Aorta (tissue), 5 donors: ENCODE data around the gene B4GAT1. TPM values are rescaled to one million over a fixed set of nuclear protein-coding genes. Genes with fewer than 3 reads are reported as not detected.

ENCODE experiments used
- ATAC-seq: fragments of 200-7000 bp; cut with Tn5 transposase; one replicate; pipeline ENCODE4 v1.9.1; 2022; ENCODE audit warnings: moderate library complexity; ENCODE audit not compliant: low FRiP score
- DNase-seq, 2 donors: peaks; one replicate each; pipeline ENCODE4 v3.0.0-alpha.2; 2020
- H3K27ac ChIP-seq, 2 donors: one replicate each; pipeline ENCODE4 v1.5.1; 2013; ENCODE audit warnings: low read length in 2 of 2, mild to moderate bottlenecking in 2 of 2, moderate library complexity in 2 of 2, control low read depth in 1 of 2, inconsistent platforms in 1 of 2, low read depth in 1 of 2
- H3K27me3 ChIP-seq, 2 donors: one replicate each; pipeline ENCODE4 v1.6.1; 2013; ENCODE audit warnings: control low read depth in 1 of 2, low read length in 1 of 2, mild to moderate bottlenecking in 1 of 2, moderate library complexity in 1 of 2; ENCODE audit not compliant: insufficient read depth in 2 of 2, control insufficient read depth in 1 of 2
- H3K36me3 ChIP-seq, 2 donors: one replicate each; pipeline ENCODE4 v1.6.1; 2013; ENCODE audit warnings: control low read depth in 1 of 2, low read length in 1 of 2, mild to moderate bottlenecking in 1 of 2; ENCODE audit not compliant: insufficient read depth in 2 of 2, control insufficient read depth in 1 of 2
- H3K4me1 ChIP-seq, 2 donors: one replicate each; pipeline ENCODE4 v1.6.1; 2013; ENCODE audit warnings: low read length in 2 of 2, control low read depth in 1 of 2, mild to moderate bottlenecking in 1 of 2, moderate library complexity in 1 of 2; ENCODE audit not compliant: insufficient read depth in 2 of 2, control insufficient read depth in 1 of 2
- H3K4me3 ChIP-seq, 2 donors: one replicate each; pipeline ENCODE4 v1.5.1; 2013; ENCODE audit warnings: low read length in 2 of 2, control low read depth in 1 of 2, mild to moderate bottlenecking in 1 of 2
- H3K9me3 ChIP-seq: one replicate; pipeline ENCODE4 v1.6.1; 2013; ENCODE audit warnings: mild to moderate bottlenecking, low read length; ENCODE audit not compliant: control insufficient read depth
- WGBS, 2 donors: extraction: QIAGEN DNeasy Blood & Tissue Kit; methylation state at CpG; one replicate each; pipeline ENCODE4 v1.1.7; 2013; 5-methylcytosine and 5-hydroxymethylcytosine counted together
- intact Hi-C, 2 donors: fragments of 100-400 bp; cut with DNase I; formaldehyde crosslinking; loops; one replicate each; pipeline versions ENCODE4 v1.14.2 to v1.15.0; 2022
- polyA plus RNA-seq, 2 donors: library from polyadenylated mRNA; stranded (reverse); fragments of 200-250 nt; gene quantifications; one replicate each; pipeline ENCODE4 v1.2.3, GENCODE V29; 2013
- total RNA-seq, 2 donors: library from RNA; stranded (reverse); fragmentation: NEBNext Ultra II Directional; extraction: Animal tissue kit (Norgen Biotek cat#: 25700); gene quantifications; one replicate each; pipeline ENCODE4 v1.2.1, GENCODE V29; 2021
- donor health status: healthy with polysubstance abuse.
- donor health status: Bipolar disorder and iron deficiency.
- donor health status: DM: no; HTN: no; CAD: no.
- donor health status: DM: no; HTN: no; CAD: no.
- donor health status: DM: yes; HTN: yes; CAD: no.

Gene B4GAT1
- total and polyA plus RNA-seq, 4 donors: 7.0 to 18.8 (median 15.0) TPM

DNA sequence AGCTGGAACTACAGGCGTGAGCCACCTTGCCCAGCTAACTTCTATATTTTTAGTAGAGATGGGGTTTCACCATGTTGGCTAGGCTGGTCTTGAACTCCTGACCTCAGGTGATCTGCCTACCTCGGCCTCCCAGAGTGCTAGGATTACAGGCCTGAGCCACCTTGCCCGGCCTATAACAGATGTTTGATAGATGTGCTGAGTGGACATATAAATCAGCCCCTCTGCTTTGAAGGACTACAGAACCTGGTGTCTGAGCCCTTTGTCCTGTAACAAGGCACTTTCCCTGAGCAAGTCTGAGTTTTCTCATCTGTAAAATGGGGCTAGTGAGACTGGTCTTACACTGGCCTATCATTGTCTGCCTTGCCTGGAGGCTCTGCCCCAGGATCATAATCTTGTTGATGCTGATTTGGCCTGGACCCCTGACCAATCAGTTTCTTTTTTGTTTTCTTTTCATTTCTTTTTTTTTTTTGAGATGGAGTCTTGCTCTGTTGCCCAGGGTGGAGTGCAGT is 18.2 kb downstream of the B4GAT1 start:
- no peaks in the 10 kb centered on the region for H3K4me1 ChIP-seq
- no peak overlapping the region for H3K4me3 ChIP-seq
- H3K27ac ChIP-seq: no peak overlapping the region
- peak in 1 of 2 donors; percentile 40 for DNase-seq
- no peaks in the 10 kb centered on the region for H3K9me3 ChIP-seq
- H3K27me3 ChIP-seq: no peaks in the 10 kb centered on the region
- ATAC-seq: no peak
- WGBS, 2 donors: 86 to 90% methylated on average over 3 of the region's 3 CpGs
- intact Hi-C loops: no loop called here
- H3K36me3 ChIP-seq: no peaks in the 10 kb centered on the region

GRCh38 chr11:66328302-66329144 is 18.9 kb downstream of the B4GAT1 start:
- Histone ChIP-seq H3K27me3 (no peaks in the 10 kb centered on the region), H3K36me3 (no peaks in the 10 kb centered on the region), H3K9me3 (no peaks in the 10 kb centered on the region), H3K27ac (no peak overlapping the region), H3K4me3 (no peak overlapping the region), H3K4me1 (no peaks in the 10 kb centered on the region)
- DNase-seq (peak; percentile 80 to 91), ATAC-seq (peak; percentile 83)
- intact Hi-C loops: loop anchor here in 1 of 2 donors (1.0 kb wide), 1 partner anchor 17 kb away; no protein-coding TSS in a partner anchor
- WGBS, 2 donors: 12 to 14% methylated on average over 19 of the region's 19 CpGs

GRCh38 chr11:66328031-66328301 is 19.5 kb downstream of the B4GAT1 start:
- intact Hi-C loops: loop anchor here in 1 of 2 donors (1.0 kb wide), 1 partner anchor 17 kb away; no protein-coding TSS in a partner anchor
- no peaks in the 10 kb centered on the region for H3K4me1 ChIP-seq
- DNase-seq (no peak), ATAC-seq (no peak)
- WGBS, 2 donors: 71 to 78% methylated on average over 3 of the region's 3 CpGs
- H3K4me3 ChIP-seq: no peak overlapping the region
- no peaks in the 10 kb centered on the region for H3K27me3 ChIP-seq
- no peaks in the 10 kb centered on the region for H3K9me3 ChIP-seq
- H3K27ac ChIP-seq: no peak overlapping the region
- H3K36me3 ChIP-seq: no peaks in the 10 kb centered on the region

GRCh38 chr11:66327171-66328030 is 20.0 kb downstream of the B4GAT1 start:
- DNase-seq: peak in 1 of 2 donors; percentile 63
- Histone ChIP-seq H3K27me3 (no peaks in the 10 kb centered on the region), H3K4me3 (no peak overlapping the region), H3K4me1 (no peaks in the 10 kb centered on the region), H3K9me3 (no peaks in the 10 kb centered on the region), H3K36me3 (no peaks in the 10 kb centered on the region), H3K27ac (no peak overlapping the region)
- 83 to 86% methylated on average over 10 of the region's 10 CpGs for WGBS, 2 donors
- peak; percentile 40 for ATAC-seq
- intact Hi-C loops: loop anchor here in 1 of 2 donors (1.0 kb wide), 1 partner anchor 16 kb away; no protein-coding TSS in a partner anchor

- no peak for DNase-seq
- peak; percentile 26 for ATAC-seq
- Histone ChIP-seq H3K27ac (no peak overlapping the region), H3K36me3 (no peaks in the 10 kb centered on the region), H3K4me3 (no peak overlapping the region), H3K4me1 (no peaks in the 10 kb centered on the region), H3K27me3 (no peaks in the 10 kb centered on the region), H3K9me3 (no peaks in the 10 kb centered on the region)
- intact Hi-C loops: no loop called here
- WGBS, 2 donors: 29 to 30% methylated on average over 18 to 21 of the region's 21 CpGs
Observed at GRCh38 chr11:66326261-66327111, 20.9 kb downstream of the B4GAT1 start.

DNA sequence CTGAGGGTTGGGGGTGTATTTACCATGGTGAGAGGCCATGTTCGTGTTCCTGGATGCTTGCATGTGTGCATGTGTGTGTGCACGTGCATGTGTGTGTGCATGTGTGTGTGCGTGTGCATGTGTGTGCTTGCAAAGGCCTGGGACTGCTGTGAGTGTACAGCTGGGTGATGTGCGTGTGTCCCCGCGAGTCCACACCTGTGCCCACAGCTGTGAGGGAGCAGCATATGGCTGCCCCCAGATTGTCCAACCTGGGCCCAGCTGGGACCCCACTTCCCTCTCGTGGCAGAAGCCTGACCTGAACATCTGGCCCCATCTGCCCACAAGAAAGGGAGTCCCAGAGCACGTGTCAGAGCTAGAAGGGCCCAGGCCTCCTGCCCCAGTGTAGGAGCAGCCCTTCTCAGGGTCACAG is 22.2 kb downstream of the B4GAT1 start:
- WGBS, 2 donors: 83 to 88% methylated on average over 8 of the region's 8 CpGs
- DNase-seq (no peak), ATAC-seq (no peak)
- no peaks in the 10 kb centered on the region for H3K4me1 ChIP-seq
- no peak overlapping the region for H3K27ac ChIP-seq
- no peaks in the 10 kb centered on the region for H3K36me3 ChIP-seq
- H3K4me3 ChIP-seq: no peak overlapping the region
- no peaks in the 10 kb centered on the region for H3K27me3 ChIP-seq
- H3K9me3 ChIP-seq: no peaks in the 10 kb centered on the region
- intact Hi-C loops: no loop called here

GRCh38 chr11:66324664-66325063 is 22.8 kb downstream of the B4GAT1 start:
- Histone ChIP-seq H3K4me1 (no peaks in the 10 kb centered on the region), H3K27me3 (no peaks in the 10 kb centered on the region), H3K27ac (no peak overlapping the region), H3K36me3 (no peaks in the 10 kb centered on the region), H3K9me3 (no peaks in the 10 kb centered on the region), H3K4me3 (no peak overlapping the region)
- intact Hi-C loops: no loop called here
- no peak for DNase-seq
- 79 to 93% methylated on average over 7 to 10 of the region's 10 CpGs for WGBS, 2 donors
- no peak for ATAC-seq

DNA sequence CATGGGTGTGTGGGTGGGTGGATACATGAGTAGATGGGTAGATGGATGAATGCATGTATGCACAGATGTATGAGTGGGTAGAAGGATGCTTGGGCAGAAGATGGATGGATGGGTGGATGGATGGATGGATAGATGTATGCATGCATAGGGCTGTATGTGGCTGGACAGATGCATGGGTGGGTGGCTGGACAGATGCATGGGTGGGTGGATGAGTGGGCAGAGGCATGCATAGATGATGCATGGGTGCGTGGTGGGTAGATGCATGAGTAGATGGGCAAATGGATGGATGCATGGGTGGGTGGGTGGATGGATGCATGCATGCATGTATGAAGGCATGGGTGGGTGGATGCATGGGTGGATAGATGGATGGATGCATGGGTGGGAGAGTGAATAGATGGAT is 23.7 kb downstream of the B4GAT1 start:
- no peaks in the 10 kb centered on the region for H3K36me3 ChIP-seq
- WGBS, 2 donors: 99 to 100% methylated on average over 1 of the region's 1 CpG
- no peak overlapping the region for H3K4me3 ChIP-seq
- intact Hi-C loops: no loop called here
- DNase-seq (no peak), ATAC-seq (no peak)
- no peaks in the 10 kb centered on the region for H3K9me3 ChIP-seq
- H3K27me3 ChIP-seq: no peaks in the 10 kb centered on the region
- no peaks in the 10 kb centered on the region for H3K4me1 ChIP-seq
- no peak overlapping the region for H3K27ac ChIP-seq
